ENCODE data around the gene AHI1.
"Not testable (repeated sequence)": the region's sequence is repeated elsewhere in the genome, so short reads cannot be mapped to it uniquely, and the experiment has no call there.

Gene AHI1

DNA sequence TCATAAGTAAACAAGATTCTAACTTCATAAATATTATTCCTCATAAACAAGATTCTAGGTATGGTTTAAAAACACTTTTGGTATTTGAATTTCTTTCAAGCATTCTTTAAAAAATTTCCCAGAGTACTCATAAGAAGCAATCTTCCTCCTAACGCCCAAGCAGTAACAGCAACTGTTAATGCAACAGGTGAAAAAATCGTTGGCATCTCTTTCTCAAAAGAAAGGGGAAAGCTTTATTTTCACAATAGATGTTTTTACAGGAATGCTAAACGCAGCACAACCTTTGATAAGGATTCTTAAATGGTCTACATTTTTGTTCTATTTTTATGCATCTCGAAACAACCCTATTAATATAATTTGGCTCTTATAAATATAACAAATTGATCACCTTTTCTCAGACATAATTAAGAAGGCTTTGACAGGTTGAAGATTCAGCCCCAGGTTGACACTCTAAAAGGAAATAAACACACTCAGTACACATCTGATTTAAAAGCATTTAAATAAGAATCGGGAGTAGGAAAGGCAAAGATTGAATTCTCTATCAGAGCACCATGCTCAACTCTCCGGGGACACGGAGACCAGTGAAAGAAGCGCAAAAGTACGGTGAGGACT lies 634 bp downstream of the AHI1 start:
- FAIRE-seq: no peak
- no peak for DNase-seq (ENCODE audit: insufficient read length, low spot score)
- TF ChIP-seq, protein P1, sequence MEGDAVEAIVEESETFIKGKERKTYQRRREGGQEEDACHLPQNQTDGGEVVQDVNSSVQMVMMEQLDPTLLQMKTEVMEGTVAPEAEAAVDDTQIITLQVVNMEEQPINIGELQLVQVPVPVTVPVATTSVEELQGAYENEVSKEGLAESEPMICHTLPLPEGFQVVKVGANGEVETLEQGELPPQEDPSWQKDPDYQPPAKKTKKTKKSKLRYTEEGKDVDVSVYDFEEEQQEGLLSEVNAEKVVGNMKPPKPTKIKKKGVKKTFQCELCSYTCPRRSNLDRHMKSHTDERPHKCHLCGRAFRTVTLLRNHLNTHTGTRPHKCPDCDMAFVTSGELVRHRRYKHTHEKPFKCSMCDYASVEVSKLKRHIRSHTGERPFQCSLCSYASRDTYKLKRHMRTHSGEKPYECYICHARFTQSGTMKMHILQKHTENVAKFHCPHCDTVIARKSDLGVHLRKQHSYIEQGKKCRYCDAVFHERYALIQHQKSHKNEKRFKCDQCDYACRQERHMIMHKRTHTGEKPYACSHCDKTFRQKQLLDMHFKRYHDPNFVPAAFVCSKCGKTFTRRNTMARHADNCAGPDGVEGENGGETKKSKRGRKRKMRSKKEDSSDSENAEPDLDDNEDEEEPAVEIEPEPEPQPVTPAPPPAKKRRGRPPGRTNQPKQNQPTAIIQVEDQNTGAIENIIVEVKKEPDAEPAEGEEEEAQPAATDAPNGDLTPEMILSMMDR (IDR thresholded peaks at IDR 0.05; ENCODE audit: insufficient read depth, missing control alignments): no peak

- TF ChIP-seq, protein P1 (IDR thresholded peaks at IDR 0.05; ENCODE audit: insufficient read depth, missing control alignments): no peak
- DNase-seq (ENCODE audit: insufficient read length, low spot score): no peak
- no peak for FAIRE-seq
These were observed 4.2 kb downstream of the AHI1 start for GRCh38 chr6:135493218-135493961.

- TF ChIP-seq, protein P1 (IDR thresholded peaks at IDR 0.05; ENCODE audit: insufficient read depth, missing control alignments): no peak
- DNase-seq (ENCODE audit: insufficient read length, low spot score): no peak
- FAIRE-seq: no peak
These were observed 7.2 kb downstream of the AHI1 start for GRCh38 chr6:135490381-135490780.

- no peak for FAIRE-seq
- TF ChIP-seq, protein P1 (IDR thresholded peaks at IDR 0.05; ENCODE audit: insufficient read depth, missing control alignments): no peak
- no peak for DNase-seq (ENCODE audit: insufficient read length, low spot score)
These were observed 9.5 kb downstream of the AHI1 start for GRCh38 chr6:135488023-135488422.

- not testable (repeated sequence) for DNase-seq (ENCODE audit: insufficient read length, low spot score); FAIRE-seq
These were observed 13.6 kb downstream of the AHI1 start for GRCh38 chr6:135483903-135484302.

GRCh38 chr6:135481783-135482369 lies 15.7 kb downstream of the AHI1 start:
- TF ChIP-seq, protein P1 (IDR thresholded peaks at IDR 0.05; ENCODE audit: insufficient read depth, missing control alignments): no peak
- no peak for FAIRE-seq
- DNase-seq (ENCODE audit: insufficient read length, low spot score): no peak

- FAIRE-seq (no peak), DNase-seq (ENCODE audit: insufficient read length, low spot score) (no peak)
- TF ChIP-seq, protein P1 (IDR thresholded peaks at IDR 0.05; ENCODE audit: insufficient read depth, missing control alignments): no peak
These were observed 17.9 kb downstream of the AHI1 start for GRCh38 chr6:135479601-135480000.

Data from D721Med (cell line).